GM12801 (cell line): Measurements from ENCODE around the gene P2RY8.

Source experiments
- TF ChIP-seq, protein P1 (sequence below): IDR thresholded peaks from one replicate; pipeline ENCODE4 v1.5.1; 2011; ENCODE audit warnings: control low read depth; ENCODE audit not compliant: insufficient read length; ENCODE audit errors: extremely low read depth

The P2RY8 gene

DNA sequence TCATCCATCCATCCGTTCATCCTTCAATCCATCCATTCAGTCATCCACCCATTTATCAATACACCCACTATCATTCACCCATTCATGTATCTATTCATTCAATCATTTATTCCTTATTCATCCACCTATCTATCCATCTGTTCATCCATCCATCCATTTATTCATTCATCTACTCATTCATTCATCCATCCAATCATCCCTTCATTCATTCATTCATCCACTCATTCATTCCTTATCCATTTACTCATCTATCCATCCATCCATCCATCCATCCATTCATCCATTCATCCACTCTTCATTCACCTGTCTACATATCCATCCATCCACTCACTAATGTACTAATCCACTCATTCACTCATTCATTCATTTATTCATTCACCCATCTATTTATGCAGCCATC is 9.5 kb downstream of the P2RY8 start:
- TF ChIP-seq, protein P1, sequence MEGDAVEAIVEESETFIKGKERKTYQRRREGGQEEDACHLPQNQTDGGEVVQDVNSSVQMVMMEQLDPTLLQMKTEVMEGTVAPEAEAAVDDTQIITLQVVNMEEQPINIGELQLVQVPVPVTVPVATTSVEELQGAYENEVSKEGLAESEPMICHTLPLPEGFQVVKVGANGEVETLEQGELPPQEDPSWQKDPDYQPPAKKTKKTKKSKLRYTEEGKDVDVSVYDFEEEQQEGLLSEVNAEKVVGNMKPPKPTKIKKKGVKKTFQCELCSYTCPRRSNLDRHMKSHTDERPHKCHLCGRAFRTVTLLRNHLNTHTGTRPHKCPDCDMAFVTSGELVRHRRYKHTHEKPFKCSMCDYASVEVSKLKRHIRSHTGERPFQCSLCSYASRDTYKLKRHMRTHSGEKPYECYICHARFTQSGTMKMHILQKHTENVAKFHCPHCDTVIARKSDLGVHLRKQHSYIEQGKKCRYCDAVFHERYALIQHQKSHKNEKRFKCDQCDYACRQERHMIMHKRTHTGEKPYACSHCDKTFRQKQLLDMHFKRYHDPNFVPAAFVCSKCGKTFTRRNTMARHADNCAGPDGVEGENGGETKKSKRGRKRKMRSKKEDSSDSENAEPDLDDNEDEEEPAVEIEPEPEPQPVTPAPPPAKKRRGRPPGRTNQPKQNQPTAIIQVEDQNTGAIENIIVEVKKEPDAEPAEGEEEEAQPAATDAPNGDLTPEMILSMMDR = no peak

DNA sequence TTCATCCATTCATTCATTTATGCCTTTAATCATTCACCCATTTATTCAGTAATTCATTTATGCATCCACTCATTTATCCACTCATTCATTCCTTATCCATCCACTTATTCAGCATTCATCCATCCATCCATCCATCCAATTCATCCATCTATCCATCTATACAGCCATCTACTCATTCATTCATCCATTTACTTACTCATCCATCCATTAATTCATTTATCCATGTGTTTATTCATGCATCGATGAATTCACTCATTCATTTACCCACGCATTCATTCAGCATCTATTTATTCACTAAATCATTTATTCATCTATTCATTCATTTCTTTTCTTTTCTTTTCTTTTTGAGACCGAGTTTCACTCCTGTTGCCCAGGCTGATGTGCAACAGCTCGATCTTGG is 10.4 kb downstream of the P2RY8 start:
- TF ChIP-seq, protein P1 = no peak

DNA sequence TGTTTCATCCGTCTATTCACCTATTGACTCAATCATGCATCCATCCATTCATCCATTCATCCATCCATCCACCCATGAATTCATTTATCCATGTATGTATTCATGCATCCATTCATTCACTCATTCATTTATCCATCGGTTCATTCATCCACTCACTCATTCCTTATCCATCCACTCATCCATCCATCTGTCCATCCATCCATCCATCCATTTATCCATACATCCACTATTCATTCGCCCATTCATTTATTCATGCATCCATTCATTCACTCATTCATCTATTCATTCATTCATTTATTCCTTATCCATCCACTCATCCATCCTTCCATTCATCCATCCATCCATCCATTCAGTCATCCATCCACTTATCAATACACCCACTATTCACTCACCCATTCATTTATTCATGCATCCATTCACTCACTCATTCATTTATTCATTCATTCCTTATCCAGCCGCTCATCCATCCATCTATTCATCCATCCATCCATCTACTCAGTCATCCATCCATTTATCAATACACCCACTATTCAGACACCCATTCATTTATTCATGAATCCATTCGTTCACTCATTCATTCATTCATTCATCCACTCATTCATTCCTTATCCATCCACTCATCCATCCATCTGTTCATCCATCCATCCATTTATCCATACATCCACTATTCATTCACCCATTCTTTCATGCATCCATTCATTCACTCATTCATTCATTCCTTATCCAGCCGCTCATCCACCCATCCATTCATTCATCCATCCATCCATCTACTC is 11.2 kb downstream of the P2RY8 start:
- TF ChIP-seq, protein P1 = no peak

DNA sequence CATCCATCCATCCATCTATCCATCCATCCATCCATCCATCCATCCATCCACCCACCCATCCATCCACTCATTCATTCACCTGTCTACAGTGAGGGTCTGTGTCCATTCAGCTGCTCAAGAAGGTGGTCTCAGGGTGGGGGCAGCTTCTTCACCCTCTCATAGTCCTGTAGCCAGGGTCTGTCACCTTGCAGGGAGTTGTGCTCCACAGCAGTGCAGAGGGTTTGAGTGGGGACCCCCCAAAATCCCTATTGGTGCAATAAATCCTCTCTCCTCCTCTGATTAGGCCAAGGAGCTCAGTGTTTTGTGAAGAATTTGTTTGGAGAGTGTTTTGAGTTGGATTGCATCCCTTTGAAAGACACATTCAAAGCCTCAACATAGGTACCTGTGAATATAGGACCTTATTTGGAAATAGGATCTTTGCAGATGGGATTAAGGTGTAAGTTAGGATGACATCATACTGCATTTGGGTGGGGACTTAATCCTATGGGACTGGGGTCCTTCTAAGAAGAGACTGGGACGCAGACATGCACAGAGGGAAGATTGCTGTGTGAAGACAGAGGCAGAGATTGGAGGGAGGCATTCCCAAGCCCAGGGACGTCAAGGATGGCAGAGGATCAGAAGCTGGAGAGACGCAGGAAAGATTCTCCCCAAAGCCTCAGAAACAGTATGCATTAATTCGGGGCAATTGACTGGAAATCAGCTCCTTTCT is 12.0 kb downstream of the P2RY8 start:
- TF ChIP-seq, protein P1 = no peak

DNA sequence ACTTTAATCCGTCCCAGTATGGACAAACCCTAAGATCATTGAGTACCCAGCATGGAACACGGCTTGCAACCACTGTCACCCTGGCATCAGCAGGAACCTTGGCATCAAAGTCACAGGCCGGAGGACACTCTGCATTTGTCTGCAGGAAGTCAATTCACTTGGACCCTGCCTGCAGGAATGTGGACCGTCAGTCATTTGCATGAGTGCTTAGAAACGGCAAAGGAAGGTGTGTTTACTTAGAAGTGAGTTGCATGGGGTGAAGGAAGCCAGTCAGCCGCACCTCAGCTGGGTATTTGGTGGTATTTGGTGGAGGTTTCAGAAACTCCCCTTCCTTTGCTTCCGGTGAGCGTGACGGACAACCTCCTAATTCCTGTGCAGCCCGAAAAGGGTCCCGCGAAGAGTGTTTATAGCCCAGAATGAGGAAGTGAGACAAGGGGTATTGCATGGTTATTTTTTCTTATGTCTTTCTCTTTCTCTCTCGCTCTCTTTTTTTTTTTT is 15.5 kb downstream of the P2RY8 start:
- TF ChIP-seq, protein P1 = no peak

DNA sequence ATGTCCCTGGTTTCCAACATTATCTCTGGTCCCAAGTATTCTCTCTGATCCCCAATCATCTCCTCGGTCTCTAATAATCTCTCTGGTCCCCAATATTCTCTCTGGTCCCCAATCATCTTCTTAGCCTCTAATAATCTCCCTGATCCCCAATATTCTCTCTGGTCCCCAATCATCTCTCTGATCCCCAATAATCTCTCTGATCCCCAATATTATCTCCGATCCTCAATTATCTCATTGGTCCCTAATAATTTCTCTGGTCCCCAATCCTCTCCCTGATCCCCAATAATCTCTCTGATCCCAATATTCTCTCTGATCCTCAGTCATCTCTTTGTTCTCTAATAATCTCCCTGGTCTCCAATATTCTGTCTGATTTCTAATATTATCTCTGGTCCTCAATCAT is 16.6 kb downstream of the P2RY8 start:
- TF ChIP-seq, protein P1 = no peak

DNA sequence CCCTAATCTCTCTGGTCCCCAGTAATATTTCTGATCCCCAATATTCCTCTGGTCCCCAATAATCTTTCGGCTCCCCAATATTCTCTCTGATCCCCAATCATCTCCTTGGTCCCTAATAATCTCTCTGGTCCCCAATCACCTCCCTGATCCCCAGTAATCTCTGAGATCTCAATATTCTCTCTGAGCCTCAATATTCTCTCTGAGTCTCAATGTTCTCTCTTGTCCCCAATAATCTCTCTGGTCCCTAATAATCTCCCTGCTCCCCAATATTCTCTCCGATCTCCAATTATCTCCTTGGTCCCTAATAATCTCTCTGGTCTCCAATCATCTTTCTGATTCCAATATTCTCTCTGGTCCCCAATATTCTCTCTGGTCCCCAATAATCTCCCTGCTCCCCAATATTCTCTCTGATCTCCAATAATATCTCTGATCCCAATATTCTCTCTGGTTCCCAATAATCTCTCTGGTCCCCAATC is 17.9 kb downstream of the P2RY8 start:
- TF ChIP-seq, protein P1 = no peak
